NCI-H2227 (cell line): ENCODE measurements around the gene TMEM63C.
"Not testable (repeated sequence)": the region's sequence is repeated elsewhere in the genome, so short reads cannot be mapped to it uniquely, and the experiment has no call there.

Experiments used
- DNase-seq: peaks from one replicate; lab custom pipeline; 2025; ENCODE audit not compliant: unreplicated experiment; lab: John Stamatoyannopoulos, UW

The TMEM63C gene

GRCh38 chr14:77155083-77155482, 26.5 kb upstream of the TMEM63C start:
- DNase-seq = no peak

- peak; percentile 44 for DNase-seq
These were observed 23.9 kb upstream of the TMEM63C start for GRCh38 chr14:77157740-77158139.

DNA sequence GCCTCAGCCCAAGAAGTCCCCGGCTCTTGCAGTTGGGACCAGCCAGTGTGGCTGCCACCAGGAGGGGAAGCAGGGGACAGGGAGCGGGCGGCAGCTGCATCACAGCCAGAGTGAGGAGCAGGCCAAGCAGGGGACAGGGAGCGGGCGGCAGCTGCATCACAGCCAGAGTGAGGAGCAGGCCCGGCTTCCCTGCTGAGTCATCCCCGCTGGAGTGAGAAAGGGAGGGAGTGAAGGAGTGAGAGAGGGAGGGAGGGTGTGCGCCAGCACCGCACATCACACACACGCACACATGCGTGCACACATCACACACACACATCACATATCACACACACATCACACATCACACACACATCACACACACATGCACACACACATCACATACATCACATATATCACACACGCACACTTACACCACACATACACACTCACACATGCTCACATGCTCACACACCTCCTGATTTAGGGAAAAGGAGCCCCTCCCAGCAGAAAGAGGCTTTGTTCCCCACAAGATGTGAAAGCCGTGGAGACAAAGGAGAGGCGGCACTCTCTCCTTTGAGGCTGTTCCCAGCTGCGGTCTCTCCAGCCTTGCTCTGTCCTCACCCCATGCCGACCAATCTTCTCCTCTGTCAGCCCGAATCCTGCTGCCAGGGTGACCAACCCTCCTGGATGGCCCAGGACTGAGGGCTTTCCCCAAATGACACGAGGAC, 23.3 kb upstream of the TMEM63C start:
- DNase-seq = peak; percentile 85

GRCh38 chr14:77158882-77159255, 22.7 kb upstream of the TMEM63C start:
- DNase-seq = peak; percentile 58

- no peak for DNase-seq
These were observed 20.6 kb upstream of the TMEM63C start for GRCh38 chr14:77161011-77161410.

DNA sequence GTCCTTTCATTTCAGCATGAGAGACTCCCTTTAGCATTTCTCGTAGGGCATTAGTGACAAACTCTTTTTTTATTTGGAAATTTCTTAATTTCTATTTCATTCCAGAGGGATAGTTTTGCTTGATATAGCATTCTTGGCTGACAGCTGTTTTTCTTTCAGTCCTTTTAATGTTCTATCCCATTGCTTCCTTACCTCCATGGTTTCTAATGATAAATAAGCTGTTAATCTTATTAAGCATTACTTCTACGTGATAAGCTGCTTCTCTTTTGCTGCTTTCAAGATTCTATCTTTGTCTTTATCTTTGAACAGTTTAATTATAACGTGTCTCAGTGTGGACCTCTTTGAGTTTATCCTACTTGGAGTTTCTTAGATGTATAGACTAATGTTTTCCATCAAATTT, 11.6 kb upstream of the TMEM63C start:
- no peak for DNase-seq

GRCh38 chr14:77172916-77173315, 8.7 kb upstream of the TMEM63C start:
- no peak for DNase-seq

DNA sequence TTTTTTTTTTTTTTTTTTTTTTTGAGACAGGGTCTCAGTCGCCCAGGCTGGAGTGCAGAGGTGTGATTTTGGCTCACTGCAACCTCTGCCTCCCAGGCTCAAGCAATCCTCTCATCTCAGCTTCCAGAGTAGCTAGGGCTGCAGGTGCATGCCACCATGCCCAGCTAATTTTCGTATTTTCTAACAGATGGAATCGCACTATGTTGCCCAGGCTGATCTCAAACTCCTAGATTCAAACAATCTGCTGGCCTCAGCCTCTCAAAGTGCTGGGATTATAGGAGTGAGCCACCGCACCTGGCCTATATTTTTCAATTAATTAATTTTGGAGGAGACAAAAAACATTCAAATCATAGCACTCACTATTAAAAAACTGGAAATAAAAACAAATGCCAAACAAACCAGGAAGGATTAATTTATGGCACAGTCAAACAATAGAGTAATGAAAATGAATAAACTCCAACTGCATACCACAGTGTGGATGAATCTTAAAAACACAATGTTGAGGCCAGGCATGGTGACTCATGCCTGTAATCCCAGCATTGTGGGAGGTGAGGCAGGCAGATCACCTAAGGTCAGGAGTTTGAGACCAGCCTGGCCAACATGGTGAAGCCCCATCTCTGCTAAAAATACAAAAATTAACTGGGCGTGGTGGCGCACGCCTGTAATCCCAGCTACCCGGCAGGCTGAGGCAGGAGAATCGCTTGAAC, 7.5 kb upstream of the TMEM63C start:
- not testable (repeated sequence) for DNase-seq

- DNase-seq = no peak
These were observed 5.8 kb upstream of the TMEM63C start for GRCh38 chr14:77175843-77176242.

DNA sequence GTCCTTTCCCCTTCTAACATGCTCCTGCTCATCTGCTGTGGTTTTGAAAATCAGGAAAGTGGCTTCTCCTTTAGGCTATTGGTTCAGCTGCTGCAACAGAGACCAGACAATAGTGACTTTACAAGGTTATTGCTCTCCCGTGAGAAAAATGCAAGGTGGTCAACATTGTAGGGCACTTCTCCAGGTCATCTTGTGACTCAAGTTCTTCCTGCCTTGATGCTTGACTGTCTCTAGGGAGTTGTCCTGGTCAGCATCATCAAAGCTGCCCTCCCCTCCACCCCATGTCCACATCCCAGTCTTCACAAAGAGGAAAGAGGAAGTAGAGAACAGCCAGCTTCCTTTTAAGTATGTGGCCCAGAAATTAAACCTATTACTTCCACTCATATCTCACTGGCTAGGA, 3.9 kb upstream of the TMEM63C start:
- DNase-seq = peak; percentile 49

DNA sequence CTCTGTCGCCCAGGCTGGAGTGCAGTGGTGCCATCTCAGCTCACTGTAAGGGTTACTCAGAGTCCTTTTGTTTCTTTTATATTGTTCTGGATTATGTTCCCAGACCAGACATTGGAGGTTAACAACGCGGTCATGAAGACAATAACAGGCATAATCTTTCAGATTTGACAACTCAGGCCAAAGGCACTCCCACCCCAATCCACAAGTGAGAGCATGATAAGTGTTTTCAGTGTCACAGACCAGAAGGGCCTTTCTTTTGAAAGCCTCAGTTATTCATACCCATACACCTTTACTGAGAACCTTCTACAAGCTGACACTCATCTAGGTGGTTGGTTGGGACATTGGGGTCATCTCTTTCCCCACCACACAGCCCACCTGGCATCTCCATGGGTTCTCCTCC, 2.9 kb upstream of the TMEM63C start:
- no peak for DNase-seq

DNA sequence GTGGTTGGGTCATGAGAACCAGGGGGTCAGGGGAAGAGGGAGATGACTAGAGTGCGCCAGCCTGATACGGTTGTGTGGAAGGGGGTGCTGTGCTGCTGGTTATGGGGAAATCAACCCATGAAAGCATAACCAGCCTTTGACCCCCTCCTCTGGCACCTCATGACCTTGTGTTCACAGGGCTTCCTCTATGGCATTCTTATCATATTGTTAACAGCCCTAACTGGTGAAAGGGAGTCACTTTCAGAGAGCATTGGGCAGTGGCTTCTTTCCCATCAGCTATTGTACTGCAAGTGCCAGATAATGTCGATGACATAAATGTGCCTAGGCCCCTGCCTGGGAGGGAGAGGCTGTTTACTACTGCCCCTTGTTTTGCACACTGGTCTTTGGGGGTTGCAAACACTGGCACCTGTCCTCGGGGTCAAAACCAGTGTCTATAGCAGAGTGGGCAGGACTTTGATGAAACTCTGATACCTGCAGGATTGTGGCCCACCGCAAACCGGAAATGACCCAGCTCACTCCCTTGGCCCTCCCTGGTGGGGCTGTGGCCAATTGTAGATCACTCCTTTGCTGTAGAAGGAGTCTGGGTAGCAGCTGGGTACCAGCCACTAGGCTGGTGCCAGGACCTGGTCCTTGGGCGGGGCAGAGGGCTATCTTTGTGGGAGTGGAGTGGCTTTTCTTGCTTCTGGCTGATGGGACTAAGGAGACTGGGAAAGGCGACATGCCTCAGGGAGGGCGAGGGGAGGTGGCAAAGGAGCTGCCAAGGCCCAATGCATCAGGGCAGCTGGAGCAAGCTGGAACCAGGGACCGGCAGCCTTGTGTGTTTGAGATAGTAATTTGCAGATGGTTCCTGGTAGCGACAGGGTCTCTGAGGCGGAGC, 634 bp upstream of the TMEM63C start:
- DNase-seq = no peak

- no peak for DNase-seq
These were observed 2.3 kb downstream of the TMEM63C start for GRCh38 chr14:77183896-77184295.

GRCh38 chr14:77184396-77185092, 2.9 kb downstream of the TMEM63C start:
- peak; percentile 22 for DNase-seq

- DNase-seq = no peak
These were observed 3.5 kb downstream of the TMEM63C start for GRCh38 chr14:77185093-77185465.

GRCh38 chr14:77186911-77187648, 5.5 kb downstream of the TMEM63C start:
- peak; percentile 18 for DNase-seq

- DNase-seq = no peak
These were observed 6.0 kb downstream of the TMEM63C start for GRCh38 chr14:77187649-77188012.

DNA sequence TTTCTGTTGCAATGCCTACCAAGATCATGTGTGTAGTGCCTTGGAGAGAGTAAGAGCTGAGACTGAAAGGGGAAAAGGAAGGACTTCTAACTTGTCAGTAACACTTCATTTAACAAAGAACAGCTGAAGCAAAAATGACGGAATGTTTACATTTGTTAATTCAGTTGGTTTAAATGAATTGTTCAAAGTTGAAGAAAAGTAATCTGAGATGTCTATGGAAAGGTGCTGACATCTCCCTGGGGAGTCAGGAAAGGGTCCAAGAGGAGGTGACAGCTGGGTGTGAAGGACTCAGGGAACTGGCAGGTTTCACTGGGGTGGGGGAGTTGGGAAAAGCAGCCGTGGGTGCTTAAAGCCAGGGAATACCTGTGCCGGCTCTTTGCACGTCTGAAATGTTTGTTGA, 7.9 kb downstream of the TMEM63C start:
- no peak for DNase-seq

GRCh38 chr14:77190977-77191376, 9.4 kb downstream of the TMEM63C start:
- no peak for DNase-seq

- DNase-seq = no peak
These were observed 13.1 kb downstream of the TMEM63C start for GRCh38 chr14:77194706-77195105.

DNA sequence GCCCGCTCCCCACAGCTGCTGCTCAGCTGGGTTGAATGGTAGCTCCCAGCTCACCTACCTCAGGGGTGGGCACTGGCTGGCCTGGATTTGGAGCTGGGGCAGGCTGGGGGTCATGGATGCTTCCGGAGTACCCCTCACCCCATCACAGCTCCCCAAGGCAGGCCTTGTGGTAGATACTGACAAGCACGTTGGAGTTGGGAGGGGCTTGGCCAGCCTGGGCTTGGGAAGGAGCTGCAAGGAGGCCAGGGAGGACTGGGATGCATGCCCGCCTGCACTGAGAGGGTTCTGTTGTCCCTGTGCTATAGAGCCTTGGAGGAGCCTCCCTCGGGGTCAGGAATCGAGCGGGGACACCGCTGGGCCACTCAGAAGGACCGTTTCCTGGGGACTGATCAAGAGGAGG, 14.2 kb downstream of the TMEM63C start:
- DNase-seq = no peak
